GM19193 (cell line): ENCODE results near the gene MYL6.

Experiments
- POLR2A ChIP-seq: IDR thresholded peaks from 4 replicates; pipeline ENCODE4 v1.6.1; 2011; ENCODE audit not compliant: insufficient read depth, insufficient read length; ENCODE audit errors: extremely low read depth

The MYL6 gene

DNA sequence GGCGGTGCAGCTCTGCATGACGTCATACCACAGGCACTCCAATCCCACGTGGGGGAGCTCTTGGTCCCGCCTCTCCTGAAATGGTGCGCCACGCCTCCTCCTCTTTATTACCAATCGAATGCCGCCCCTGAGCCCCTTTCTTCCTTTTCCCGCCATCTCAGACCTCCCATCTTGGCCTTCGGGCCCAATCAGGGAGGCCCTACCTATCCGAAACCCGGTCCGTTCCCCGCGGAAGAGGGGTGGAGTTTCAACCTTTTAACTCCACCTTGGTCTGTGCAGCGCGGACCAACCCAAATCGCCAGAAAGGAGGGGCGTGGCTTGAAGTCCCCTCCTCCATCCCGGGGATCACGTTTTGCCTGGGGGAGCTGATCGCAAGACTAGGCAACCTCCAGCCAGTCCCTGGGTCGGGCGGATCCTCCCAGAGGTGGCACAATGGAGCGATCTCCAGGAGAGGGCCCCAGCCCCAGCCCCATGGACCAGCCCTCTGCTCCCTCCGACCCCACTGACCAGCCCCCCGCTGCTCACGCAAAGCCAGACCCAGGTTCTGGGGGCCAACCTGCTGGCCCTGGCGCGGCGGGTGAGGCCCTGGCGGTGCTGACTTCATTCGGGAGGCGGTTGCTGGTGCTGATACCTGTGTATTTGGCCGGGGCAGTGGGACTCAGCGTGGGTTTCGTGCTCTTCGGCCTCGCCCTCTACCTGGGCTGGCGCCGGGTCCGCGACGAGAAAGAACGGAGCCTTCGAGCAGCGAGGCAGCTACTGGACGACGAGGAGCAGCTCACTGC is 30.1 kb upstream of the MYL6 start, which contains the start of gene ESYT1:
Gene ESYT1, plus strand, starts transcription at position 380 of the 782 bp plus-strand sequence. Its CDS starts 53 bp downstream, at position 433.
- TF ChIP-seq POLR2A = peak; percentile 78

DNA sequence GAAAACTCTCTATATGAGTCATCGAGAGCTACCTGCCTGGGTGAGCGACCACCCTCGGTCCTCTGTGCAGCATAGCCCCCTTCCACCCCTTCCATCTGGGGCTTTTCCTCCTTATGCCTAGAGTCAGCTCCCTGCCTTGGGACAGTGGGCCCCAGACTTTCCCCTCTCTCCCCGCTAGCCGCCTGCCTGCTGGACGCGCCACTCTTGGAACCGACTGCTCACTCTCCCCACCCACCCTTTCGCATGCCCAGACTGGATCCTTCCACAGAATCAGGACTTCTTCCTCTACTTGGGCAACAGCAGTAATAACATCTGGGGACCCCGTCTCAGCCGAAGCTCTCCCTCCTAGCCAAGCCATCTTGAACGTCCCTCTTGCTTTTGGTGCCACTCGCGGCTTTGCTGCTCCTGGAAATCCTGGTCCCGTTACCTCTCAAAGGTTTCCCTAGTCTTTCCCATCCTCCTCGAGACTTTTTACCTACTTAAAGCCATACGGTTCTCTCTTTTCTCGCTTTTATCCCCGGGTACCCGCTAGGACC is 29.4 kb upstream of the MYL6 start:
- no peak for TF ChIP-seq POLR2A

DNA sequence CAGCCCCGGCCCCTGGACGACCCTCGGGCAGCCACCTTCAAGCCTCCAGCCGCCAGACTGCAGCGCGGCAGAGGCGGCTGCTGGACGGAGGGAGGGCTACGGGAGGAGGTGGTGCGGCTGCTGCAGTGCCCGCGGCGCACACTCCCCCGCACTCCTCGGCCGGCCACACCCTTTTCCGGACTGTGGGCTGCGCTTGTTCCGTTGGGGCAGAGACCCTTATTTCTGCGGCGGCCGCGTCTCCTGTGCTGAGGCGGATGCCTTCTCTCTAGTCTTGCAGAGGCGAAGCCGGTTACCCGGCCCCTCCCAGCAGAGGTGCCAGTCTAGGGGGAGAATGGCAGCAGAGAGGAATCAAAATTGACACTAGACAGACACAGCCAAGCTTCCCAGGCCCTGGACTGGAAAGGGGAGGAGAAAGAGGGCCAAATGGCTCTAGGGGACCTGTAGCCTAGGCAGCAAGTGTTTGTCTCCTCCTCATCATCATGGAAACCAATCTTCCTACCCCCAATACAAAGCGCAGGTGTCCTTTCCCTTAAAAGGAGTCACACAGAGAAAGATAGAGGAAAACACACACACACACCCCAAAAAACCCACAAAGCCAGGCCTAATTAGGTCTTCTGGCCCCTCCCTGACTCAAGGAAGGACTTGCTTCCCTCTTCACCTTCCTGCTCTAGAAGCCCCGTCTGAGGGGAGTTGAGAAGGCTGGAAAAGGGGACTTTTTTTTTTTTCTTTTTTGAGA is 28.8 kb upstream of the MYL6 start:
- peak; percentile 66 for TF ChIP-seq POLR2A

DNA sequence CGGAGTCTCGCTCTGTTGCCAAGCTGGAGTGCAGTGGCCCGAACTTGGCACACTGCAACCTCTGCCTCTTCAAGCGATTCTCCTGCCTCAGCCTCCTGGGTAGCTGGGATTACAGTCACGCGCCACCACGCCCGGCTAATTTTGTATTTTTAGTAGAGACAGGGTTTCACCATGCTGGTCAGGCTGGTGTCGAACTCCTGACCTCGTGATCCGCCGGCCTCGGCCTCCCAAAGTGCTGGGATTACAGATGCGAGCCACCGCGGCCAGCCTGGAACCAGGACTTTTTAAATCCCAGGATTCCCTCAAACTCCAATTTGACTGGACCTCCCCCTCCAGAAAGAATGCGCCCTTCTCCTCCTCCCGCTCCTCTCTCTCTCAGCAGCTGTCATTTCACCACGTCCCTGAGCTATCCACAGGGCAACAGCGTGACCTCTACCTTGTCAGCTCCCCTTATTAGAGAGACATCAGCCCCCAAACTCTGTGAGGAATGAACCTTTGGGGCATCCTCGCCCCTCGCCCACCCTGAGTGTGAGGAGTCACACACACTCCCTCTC is 28.1 kb upstream of the MYL6 start:
- TF ChIP-seq POLR2A = no peak

DNA sequence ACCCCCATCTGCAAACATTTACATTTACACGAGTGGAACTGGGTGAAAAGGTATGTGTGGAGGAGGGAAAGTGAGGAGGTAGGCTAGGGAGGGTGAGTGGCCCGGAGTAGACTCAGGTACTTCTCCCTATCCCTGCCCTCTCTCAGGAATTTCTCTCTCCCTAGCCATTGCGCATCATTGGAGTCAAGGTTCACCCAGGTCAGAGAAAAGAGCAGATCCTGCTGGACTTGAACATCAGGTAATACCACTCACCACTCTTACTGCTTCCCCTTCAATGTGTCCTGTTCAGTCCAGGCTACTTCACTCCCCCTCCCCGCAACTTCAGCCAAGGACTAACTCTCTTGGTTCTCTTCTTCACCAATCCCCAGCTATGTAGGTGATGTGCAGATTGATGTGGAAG is 27.3 kb upstream of the MYL6 start:
- no peak for TF ChIP-seq POLR2A

DNA sequence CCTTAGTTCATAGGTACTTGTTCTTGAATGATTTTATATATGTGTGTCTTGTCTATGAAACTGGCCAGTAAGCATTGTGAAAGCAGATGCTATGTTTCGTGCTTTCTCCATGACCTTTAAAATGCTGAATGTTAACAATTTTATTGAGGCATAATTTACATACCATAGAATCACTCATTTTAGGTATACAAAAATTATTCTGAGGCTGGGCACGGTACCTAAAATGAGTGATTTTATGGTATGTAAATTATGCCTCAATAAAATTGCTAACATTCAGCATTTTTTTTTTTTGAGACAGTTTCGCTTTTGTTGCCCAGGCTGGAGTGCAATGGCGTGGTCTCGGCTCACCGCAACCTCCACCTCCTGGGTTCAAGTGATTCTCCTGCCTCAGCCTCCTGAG is 23.3 kb upstream of the MYL6 start:
- TF ChIP-seq POLR2A = no peak

DNA sequence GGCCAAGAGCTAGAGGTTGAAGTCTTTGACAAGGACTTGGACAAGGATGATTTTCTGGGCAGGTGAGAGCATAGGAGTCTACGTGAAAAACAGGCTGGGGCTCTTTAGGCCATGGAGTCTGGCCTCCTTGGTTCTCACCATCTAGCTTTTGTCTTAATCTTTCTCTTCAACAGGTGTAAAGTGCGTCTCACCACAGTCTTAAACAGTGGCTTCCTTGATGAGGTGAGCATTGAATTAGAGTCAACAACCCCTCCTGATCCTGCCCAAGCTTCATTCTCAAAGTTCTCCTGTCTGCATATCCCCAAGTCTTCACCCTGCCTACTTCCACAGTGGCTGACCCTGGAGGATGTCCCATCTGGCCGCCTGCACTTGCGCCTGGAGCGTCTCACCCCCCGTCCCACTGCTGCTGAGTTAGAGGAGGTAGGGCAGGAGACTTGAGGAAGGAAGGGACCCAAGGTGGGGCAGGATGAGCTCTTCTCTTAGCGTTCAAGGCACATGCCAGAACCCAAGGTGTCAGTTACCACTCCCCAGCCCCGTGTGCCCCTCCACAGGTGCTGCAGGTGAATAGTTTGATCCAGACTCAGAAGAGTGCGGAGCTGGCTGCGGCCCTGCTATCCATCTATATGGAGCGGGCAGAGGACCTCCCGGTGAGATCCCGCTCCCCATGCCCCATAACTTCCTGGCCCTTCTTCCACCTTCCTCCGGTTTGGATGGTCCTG is 20.1 kb upstream of the MYL6 start:
- no peak for TF ChIP-seq POLR2A

DNA sequence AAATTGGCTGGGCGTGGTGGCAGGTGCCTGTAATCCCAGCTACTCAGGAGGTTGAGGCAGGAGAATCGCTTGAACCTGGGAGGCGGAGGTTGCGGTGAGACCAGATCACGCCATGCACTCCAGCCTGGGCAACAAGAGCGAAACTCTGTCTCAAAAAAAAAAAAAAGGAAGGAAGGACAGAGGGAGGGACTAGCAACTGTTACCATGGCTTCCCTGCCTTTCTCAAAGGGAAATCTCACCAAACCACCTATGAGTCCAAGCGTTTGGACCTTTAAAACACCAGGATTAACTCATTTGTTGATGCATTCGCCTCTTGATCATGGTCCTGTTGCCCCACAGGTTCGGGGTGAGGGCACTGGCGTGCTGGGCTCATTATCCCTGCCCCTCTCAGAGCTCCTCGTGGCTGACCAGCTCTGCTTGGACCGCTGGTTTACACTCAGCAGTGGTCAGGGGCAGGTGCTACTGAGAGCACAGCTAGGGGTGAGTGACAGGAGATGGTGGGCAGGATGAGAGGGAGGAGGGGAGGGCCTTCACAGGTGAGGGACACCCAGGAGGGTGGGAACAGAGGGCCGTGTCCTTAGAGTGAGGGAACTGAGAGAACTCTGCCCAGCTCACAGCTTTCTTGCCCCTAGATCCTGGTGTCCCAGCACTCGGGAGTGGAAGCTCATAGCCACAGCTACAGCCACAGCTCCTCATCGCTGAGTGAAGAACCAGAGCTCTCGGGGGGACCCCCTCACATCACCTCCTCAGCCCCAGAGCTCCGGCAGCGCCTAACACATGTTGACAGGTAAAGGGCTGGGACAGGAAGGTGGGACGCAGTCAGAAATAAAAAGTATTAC is 16.0 kb upstream of the MYL6 start:
- TF ChIP-seq POLR2A = no peak

DNA sequence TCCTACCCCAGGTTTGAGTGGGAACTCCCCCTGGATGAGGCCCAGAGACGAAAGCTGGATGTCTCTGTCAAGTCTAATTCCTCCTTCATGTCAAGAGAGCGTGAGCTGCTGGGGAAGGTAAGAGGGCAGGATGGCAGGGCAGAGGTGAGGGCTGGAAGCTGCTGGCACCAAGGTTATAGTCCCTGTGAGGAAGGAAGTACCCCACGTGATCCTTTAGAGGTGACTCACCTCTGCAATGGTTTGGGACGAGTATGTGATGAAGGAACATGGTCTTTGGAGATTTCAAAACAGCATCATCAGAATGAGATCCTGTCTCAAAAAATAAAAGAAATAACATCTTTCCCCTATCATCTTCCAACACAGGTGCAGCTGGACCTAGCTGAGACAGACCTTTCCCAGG is 14.9 kb upstream of the MYL6 start:
- TF ChIP-seq POLR2A = no peak

DNA sequence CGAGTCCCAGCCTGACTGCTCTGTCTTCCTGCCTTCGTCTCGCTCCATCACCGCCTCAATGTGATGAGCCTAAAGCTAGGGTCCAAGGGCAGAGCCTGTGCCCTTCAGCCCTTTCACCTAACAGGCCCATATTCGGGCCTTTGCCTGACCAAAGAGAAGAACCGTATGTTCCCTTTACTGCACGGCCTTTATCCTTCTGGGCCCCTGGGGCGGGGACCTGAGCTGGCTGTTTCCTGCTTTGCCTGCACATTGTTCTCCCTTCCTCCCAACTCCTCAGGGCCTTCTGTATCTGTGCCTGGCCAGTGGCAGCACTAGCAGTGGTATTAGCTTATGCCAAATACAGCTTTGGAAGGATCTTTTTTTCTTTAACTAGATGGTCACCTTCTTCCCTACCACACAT is 14.3 kb upstream of the MYL6 start:
- TF ChIP-seq POLR2A = no peak

DNA sequence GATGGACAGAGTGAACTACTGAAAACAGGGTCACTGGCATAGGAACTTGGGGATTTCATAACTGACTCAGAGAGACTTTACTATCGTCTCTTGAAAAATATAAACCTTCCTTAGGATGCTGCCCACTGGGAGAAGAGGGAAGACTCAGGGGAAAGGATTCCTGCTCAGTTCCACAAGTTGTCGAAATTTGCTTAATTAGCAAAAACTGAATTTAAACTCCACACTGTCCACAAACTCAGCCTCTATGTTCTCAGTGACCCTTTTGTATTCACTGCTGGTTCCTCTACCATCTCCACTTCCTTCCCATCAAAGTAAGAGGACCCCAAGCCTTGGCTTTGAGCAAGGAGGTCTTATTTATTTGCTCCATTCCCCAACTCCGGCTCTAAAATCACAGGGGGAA is 12.9 kb upstream of the MYL6 start:
- TF ChIP-seq POLR2A = no peak

DNA sequence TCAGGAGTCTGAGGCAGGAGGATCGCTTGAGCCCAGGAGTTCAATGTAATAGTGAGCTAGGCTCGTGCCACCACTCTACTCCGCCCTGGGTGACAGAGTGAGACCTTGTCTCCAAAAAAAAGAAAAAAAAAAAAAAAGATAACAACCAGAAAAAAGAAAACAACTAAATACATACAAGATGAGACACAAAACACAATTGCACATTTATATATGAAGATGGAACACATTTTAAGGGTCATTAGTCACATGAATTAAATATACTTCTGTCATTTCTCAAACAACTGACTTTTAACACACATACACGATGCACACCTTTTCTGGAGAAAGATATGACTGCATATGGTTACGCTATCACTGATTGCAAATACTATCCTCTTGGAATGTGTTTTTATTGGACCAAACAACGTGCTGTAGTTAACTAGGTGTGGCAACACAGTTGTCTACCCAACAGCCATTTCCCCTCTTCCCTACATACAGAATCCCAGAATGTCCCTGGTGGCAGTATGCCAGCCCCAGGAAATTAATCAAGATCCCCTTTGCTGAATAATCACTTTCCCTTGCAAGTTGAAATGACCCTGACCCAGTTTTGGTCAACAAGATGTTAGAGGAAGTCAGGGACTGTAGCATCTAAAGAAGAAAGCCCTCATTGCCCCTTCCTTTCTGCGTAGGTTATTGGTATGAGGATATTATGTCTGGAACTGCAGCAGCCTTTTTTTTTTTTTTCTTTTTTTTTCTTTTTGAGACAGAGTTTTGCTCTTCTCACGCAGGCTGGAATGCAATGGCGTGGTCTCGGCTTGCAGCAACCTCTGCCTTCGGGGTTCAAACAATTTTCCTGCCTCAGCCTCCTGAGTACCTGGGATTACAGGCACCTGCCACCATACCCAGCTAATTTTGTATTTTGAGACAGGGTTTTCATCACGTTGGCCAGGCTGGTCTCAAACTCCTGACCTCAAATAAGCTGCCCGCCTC is 11.4 kb upstream of the MYL6 start:
- no peak for TF ChIP-seq POLR2A

DNA sequence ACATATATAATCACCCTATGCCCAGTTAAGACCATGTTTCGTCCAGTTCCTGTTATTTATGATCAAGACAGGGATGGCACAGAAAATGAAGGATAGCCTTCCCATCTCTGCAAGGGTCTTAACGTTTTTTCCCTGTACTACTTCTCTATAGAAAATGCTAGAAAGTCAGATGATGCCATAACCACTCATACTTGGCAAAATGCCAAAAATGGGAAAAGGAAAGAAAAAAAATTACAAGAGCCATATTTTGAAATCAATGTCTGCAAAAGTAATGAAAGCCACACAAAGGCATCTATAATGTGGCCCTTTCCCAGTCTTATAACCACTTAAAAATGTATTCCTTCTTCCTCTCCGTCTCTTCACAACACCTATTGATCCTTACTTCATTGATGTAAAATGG is 7.6 kb upstream of the MYL6 start:
- no peak for TF ChIP-seq POLR2A
